Ramos (cell line): Measurements from ENCODE around the gene OR1S2.
"Not testable (repeated sequence)": the region's sequence is repeated elsewhere in the genome, so short reads cannot be mapped to it uniquely, and the experiment has no call there.

ENCODE experiments used
- in situ Hi-C: fragments of 300-500 bp; cut with MboI; formaldehyde crosslinking; loops from one replicate; pipeline ENCODE4 v1.14.3; 2022; ENCODE audit warnings: low sequenced_read_pairs; ENCODE audit not compliant: unreplicated experiment

Gene OR1S2, protein sequence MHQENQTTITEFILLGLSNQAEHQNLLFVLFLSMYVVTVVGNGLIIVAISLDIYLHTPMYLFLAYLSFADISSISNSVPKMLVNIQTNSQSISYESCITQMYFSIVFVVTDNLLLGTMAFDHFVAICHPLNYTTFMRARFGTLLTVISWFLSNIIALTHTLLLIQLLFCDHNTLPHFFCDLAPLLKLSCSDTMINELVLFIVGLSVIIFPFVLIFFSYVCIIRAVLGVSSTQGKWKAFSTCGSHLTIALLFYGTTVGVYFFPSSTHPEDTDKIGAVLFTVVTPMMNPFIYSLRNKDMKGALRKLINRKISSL

GRCh38 chr11:58204042-58204441 is at the start of gene OR1S2:
Gene OR1S2, minus strand, starts transcription at chr11:58204142. Its CDS starts 0 bp downstream, at chr11:58204142.
- in situ Hi-C loops, result no loop called here

DNA sequence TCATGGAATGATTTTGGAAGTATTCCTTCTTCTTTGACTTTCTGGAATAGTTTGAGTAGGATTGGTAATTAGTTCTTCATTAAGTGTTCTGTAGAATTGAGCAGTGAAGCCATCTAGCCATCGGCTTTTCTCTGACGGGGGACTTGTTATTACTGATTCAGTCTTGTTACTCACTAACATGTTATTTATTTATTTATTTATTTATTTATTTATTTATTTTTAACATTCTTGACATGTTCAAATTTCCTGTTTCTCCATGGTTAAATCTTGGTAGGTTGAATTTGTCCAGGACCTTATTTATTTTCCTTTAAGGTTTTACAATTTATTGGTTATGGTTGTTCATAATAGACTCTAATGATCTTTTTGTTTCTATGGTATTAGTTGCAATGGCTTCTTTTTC is 40.0 kb upstream of the OR1S2 start:
- in situ Hi-C loops, result no loop called here

DNA sequence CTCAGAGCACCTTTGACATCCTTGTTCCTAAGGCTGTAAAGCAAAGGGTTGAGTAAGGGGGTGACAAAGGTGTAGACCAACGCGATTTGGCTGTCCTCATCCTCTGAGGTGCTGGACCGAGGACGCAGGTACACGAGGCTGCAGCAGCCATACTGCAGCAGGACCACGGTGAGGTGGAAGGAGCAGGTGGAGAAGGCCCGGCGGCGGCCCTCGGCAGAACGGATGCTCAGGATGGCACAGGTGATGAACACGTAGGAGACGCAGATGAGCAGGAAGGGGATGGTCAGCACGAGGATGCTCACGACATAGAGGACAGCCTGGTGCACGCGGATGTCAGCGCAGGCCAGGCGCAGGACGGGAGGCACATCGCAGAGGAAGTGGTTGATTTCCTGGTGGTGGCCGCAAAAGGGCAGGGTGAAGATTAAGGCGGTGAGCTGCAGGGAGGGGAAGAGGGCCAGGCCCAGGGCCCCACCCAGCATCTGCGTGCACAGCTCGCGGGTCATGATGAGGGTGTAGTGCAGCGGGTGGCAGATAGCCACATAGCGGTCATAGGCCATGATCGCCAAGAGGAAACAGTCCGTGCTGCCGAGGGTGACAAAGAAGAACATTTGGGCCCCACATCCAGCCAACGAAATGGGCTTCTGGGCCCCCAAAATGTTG is 24.1 kb upstream of the OR1S2 start:
- in situ Hi-C loops, result no loop called here

DNA sequence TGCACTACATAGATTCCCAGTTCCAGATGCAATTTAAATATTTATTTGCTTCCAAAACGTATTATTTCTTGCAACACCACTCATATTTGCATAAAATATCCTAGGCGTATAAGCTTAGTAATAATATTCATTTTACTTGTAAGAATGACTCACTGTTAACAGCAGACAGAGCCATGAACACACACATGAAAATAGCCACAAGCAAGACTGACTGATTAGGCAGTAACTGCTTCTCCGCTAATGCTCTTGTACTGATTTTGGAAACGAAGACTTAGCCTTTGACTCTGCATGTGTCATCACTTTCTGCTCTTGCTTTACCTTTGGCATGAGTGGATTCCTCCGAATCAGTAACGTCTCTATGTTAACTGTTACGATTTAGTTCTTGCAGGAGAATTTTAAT is 18.8 kb upstream of the OR1S2 start:
- in situ Hi-C loops, result no loop called here

- in situ Hi-C loops, result no loop called here
Observed at GRCh38 chr11:58216476-58216875, 12.5 kb upstream of the OR1S2 start.

DNA sequence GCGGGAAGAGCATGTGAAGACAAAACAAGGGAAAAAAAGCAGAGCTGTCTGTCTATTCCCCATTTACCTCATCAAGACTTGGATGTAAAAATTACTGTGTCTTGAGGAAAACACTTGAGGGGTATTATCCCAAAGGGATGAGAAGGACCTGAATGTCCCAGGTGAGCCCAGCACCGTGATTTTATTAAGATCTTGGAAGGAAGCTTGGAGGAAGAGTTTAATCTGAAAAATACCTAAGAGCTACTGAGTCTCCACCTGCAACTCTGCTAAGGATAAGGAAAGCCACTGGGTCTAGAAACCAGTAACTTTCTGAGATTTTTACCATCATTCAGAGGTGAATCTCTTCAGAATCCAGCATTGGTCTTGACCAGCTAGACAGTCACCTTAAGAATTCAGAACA is 8.5 kb upstream of the OR1S2 start, which contains the start of gene OR1S1:
OR1S1 (plus strand) TSS at position 301 of the 400 bp plus-strand sequence.
- in situ Hi-C loops, result not testable (repeated sequence)

DNA sequence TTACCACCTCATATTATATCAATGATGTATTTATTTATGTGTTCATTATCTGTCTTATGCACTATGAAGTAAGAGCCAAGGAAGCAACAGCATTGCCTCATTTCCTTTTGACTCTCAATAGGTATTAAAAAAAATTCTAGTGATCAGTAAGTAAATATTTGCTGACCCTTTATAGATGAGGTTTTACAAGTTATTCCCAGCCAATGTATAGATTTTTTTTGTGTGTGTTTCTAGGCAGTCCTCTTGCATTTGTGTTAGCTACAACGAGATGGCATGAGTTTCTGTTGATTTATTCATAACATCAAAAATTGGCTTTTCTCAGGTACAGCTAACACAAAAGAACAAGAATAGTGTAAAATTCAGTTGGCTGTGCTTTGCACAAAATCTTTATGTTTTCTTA is 4.7 kb downstream of the OR1S2 start:
- in situ Hi-C loops, result no loop called here

DNA sequence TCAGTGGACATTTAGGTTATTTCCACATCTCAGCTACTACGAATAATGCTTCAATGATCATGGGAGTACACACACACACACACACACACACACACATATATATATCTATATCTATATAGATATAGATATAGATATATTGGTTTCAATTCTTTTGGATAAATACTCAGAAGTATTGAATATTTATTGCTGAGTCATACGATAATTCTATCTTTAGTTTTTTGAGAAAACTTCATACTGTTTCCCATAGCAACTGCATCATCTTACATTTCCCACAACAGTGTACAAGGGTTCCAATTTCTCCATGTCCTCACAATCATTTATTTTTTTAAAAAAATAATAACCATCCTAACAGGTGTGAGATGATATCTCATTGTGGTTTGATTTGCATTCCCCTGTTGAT is 8.0 kb downstream of the OR1S2 start:
- in situ Hi-C loops, result no loop called here

- in situ Hi-C loops, result no loop called here
Observed at GRCh38 chr11:58193391-58193790, 10.6 kb downstream of the OR1S2 start.

GRCh38 chr11:58192229-58192628 is 11.7 kb downstream of the OR1S2 start:
- in situ Hi-C loops, result no loop called here

GRCh38 chr11:58188770-58189169 is 15.2 kb downstream of the OR1S2 start, which contains the start of gene OR9Q2:
Gene OR9Q2, plus strand, starts transcription at chr11:58189070. Its CDS starts 1,421 bp downstream, at chr11:58190491.
- in situ Hi-C loops, result no loop called here

DNA sequence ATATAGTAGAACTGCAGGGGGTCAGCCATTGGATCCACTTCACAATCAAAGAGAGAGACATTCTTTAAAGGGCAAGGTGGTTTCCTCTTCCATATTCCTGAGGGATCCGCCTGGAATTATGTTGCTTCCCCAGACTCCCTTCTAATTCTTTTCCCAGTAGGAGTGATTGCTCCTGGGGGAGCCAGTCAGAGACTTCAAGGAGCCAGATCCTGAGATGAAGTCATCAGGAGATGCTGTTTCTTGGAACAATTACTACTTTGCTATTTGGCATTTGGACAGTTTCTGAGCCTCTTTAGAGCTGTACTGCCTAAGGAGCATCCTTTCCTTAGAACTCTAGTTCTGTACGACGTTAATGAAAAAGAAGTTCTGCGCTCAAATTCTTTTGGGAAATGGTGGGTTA is 17.0 kb downstream of the OR1S2 start:
- in situ Hi-C loops, result no loop called here

DNA sequence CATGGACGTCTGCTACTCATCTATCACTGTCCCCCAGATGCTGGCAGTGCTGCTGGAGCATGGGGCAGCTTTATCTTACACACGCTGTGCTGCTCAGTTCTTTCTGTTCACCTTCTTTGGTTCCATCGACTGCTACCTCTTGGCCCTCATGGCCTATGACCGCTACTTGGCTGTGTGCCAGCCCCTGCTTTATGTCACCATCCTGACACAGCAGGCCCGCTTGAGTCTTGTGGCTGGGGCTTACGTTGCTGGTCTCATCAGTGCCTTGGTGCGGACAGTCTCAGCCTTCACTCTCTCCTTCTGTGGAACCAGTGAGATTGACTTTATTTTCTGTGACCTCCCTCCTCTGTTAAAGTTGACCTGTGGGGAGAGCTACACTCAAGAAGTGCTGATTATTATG is 24.3 kb downstream of the OR1S2 start:
- in situ Hi-C loops, result no loop called here

DNA sequence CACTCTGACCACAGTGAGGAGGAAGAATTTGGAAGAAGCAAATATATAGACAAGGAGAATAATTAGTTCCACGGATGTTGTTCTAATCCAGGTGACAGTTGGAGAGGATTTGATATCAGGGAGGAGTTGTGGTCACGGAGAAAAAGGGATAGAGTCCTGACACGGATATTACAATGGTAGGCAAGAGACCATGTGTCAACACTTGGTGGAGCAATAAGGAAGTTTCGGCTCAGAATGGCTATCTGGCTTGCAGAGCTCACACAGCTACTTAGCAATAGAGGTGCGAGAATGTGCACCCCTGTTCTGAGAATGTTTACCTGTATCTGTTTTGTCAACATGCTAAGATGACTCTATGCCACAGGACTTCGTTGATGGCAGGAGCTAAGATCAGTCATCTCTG is 25.5 kb downstream of the OR1S2 start:
- in situ Hi-C loops, result no loop called here

DNA sequence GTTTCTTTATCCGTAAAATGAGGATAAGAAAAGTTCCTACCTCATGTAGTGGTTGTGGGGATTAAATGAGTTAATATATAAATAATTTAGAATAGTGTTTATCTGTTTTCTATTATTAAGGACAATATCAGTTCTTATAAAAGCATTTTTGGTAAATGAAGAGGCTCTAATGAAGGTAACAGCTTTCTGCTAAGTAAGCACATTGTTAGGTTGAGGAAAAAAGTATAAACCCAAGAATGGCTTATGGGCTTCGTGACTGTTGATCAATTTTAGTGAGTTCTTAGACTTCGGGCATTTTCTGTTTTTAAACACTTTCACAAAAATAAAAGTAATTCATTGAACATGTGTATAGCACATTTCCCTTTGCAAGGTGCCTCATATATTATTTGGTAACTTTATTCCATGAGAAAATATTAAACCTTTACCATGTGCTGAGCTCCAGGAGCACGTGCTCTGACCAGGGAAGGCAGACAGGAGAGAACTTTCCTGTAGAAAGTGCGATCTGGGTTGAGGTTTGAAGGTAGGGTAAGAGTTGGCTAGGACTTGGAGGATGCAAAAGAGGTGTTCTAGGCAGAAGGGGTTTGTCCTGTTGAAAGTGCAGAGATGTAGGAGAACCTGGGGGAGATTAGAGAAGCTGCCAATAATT is 26.4 kb downstream of the OR1S2 start:
- in situ Hi-C loops, result no loop called here

DNA sequence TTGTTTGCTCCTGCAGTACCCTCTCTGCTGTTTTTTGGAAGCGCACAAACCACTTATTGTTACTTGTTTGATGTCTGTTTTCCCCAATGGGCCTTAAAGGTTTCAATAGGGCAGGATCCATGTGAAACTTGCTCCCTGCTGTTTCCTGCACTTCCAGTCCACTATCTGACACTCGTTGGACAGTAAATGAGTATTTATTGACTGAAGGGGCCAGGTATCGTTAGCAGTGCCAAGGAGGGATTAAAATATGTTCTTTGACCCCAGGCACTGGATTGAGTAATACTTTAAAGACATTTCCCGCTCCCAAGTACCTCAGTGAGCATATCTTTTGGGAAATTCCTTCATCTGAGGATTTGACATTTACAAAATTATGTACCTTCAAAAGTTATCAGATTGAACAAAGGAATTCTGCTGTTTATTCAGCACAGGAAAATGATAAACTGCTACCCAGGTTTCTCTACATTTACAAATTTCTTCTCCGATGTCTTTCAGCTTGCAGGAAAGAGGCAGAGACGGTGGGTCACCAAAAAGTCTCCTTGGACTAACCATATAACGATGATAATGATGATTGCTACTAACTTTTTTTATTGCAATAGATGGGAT is 38.3 kb downstream of the OR1S2 start:
- in situ Hi-C loops, result no loop called here

DNA sequence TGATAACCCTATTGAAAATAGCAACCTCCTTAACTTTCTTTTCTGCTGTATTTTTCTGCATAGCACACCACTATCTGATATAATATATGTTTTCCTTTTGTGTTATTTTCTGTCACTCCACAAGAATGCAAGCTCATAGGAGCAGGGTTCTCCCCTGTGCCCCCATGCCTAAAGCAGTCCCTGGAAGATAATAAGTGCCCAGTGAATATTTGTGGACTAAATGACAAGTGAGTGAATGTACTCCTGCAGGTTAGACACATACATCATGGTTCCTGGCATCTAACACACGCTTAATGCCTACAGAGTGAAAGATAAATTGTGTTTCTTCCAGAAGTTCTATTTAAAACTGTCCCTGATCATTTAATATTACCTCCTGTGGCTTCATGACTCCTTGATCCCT is 39.0 kb downstream of the OR1S2 start:
- in situ Hi-C loops, result no loop called here

GRCh38 chr11:58164389-58164788 is 39.6 kb downstream of the OR1S2 start:
- in situ Hi-C loops, result no loop called here
